Heart right ventricle (tissue), 16 donors: Measurements from ENCODE around the gene FAM47E. TPM values are rescaled to one million over a fixed set of nuclear protein-coding genes. Genes with fewer than 3 reads are reported as not detected.
A peak's percentile ranks its signal among the peaks of the same experiment; 100 is the strongest.

Experiments used
- ATAC-seq, 8 donors: fragments of 200-7000 bp; cut with Tn5 transposase; one replicate each; pipeline ENCODE4 v1.9.1; 2020; ENCODE audit warnings: mild to moderate bottlenecking in 8 of 8, moderate library complexity in 8 of 8, moderate number of reproducible peaks in 1 of 8
- DNase-seq, 2 donors: peaks; one replicate each; pipeline ENCODE4 v3.0.0-alpha.2; 2020
- H3K27ac ChIP-seq, 10 donors: fragments of 200-600 bp; sonication (generic) in 2 of 10; one replicate each; pipeline versions ENCODE4 v1.5.0 to v1.8.0; 2020 to 2022; ENCODE audit warnings: mild to moderate bottlenecking in 3 of 10
- H3K27me3 ChIP-seq, 7 donors: fragments of 200-600 bp; one replicate each; pipeline ENCODE4 v1.8.0; 2021 to 2022; ENCODE audit warnings: mild to moderate bottlenecking in 2 of 7
- H3K36me3 ChIP-seq, 9 donors: fragments of 200-600 bp; sonication (generic) in 1 of 9; one replicate each; pipeline versions ENCODE4 v1.5.0 to v1.8.0; 2020 to 2022; ENCODE audit warnings: mild to moderate bottlenecking in 2 of 9
- H3K4me1 ChIP-seq, 9 donors: fragments of 200-600 bp; sonication (generic) in 1 of 9; one replicate each; pipeline versions ENCODE4 v1.5.0 to v1.8.0; 2020 to 2022; ENCODE audit warnings: mild to moderate bottlenecking in 4 of 9
- H3K4me3 ChIP-seq, 10 donors: fragments of 200-600 bp; sonication (generic) in 2 of 10; one replicate each; pipeline versions ENCODE4 v1.5.0 to v1.8.0; 2020 to 2022; ENCODE audit warnings: mild to moderate bottlenecking in 7 of 10, moderate library complexity in 2 of 10
- H3K9me3 ChIP-seq, 11 donors: fragments of 200-600 bp in 10 of 11; sonication (generic) in 2 of 11; one replicate each; pipeline versions ENCODE4 v1.5.0 to v1.8.0; 2013 to 2022; ENCODE audit warnings: mild to moderate bottlenecking in 2 of 11, control low read depth in 1 of 11, moderate library complexity in 1 of 11
- WGBS, 2 donors: extraction: QIAGEN DNeasy Blood & Tissue Kit; methylation state at CpG; one replicate each; pipeline ENCODE4 v1.1.7; 2013; ENCODE audit warnings: inconsistent platforms in 1 of 2; 5-methylcytosine and 5-hydroxymethylcytosine counted together
- intact Hi-C, 10 donors: fragments of 100-400 bp; cut with DNase I; formaldehyde crosslinking; loops; one replicate each; pipeline versions ENCODE4 v1.11.1 to v1.14.2; 2022
- long read RNA-seq, 3 donors: library from polyadenylated mRNA; unstranded; transcript quantifications; one replicate each; pipeline ENCODE4 v2.0.0, GENCODE V29; 2020 to 2021
- polyA plus RNA-seq, 2 donors: library from polyadenylated mRNA; stranded (reverse); fragments of 200-250 nt; gene quantifications; one replicate each; pipeline ENCODE4 v1.2.3, GENCODE V29; 2013
- total RNA-seq, 10 donors: library from RNA; stranded (reverse); fragmentation: NEBNext Ultra II Directional in 3 of 10; extraction: Animal tissue kit (Norgen Biotek cat#: 25700) in 3 of 10; gene quantifications; one replicate each; pipeline versions ENCODE4 v1.2.1 to v1.2.4, GENCODE V29; 2021 to 2023
- TF ChIP-seq, protein P1 (sequence below), 9 donors: fragments of 200-600 bp; sonication (generic) in 2 of 9; IDR thresholded peaks; one replicate each; pipeline versions ENCODE4 v1.5.0 to v1.8.0; 2021 to 2022; ENCODE audit warnings: antibody characterized with exemption in 9 of 9, mild to moderate bottlenecking in 5 of 9, moderate library complexity in 1 of 9
- donor health status: Arrhythmogenic right ventricular cardiomyopathy.
- donor health status: ischemic (EF 13 %, LVEDD 7.1; RV severe dilation, severe dysfunction).
- donor health status: healthy with polysubstance abuse.
- donor health status: DM: no; HTN: yes; CAD: no.
- donor health status: DM: no; HTN: no; CAD: no.
- donor health status: ischemic (EF 25% LVEDD 6.9; RV normal size, moderate dysfunction).
- donor health status: ischemic (EF 25% LVEDD 5.7; RV mildly dilated, moderate dysfunction).
- donor health status: healthy.
- donor health status: DM: yes; HTN: yes; CAD: no.
- donor health status: Ischemic cardiomyopathy.
- donor health status: ischemic (EF 35%, LVEDD 5.7; RV mildly dilated, moderate dysfunction).
- donor health status: nonischemic (EF 11% LVEDD 7.7; RV severe dilation, severe dysfunction).
- donor health status: DM: yes; HTN: yes; CAD: no.
- donor health status: PGD.
- donor health status: ischemic (EF 29% LVEDD 5.4; RV normal size, mild dysfunction).
- donor health status: nonischemic (EF 23%, LVEDD 6.1; RV moderate dilation, normal function).

The FAM47E gene
- total RNA-seq, result 1 to 10 TPM; 2.1 to 6.3 (median 3.1) TPM
- polyA plus RNA-seq, result 1 to 10 TPM in 1 of 2 donors, under 1 TPM in 1; 0.68 to 4.7 TPM
- long read RNA-seq, donor 1, partial matches to known transcripts, result 0 of 1 reads
- long read RNA-seq, donor 1, other reads (novel, unspliced or antisense), result 0 of 1 reads
- long read RNA-seq, donor 2, partial matches to known transcripts, result 1 of 5 reads
- long read RNA-seq, donor 2, other reads (novel, unspliced or antisense), result 4 of 5 reads
- long read RNA-seq, donor 3, partial matches to known transcripts, result 1 of 7 reads
- long read RNA-seq, donor 3, other reads (novel, unspliced or antisense), result 4 of 7 reads

DNA sequence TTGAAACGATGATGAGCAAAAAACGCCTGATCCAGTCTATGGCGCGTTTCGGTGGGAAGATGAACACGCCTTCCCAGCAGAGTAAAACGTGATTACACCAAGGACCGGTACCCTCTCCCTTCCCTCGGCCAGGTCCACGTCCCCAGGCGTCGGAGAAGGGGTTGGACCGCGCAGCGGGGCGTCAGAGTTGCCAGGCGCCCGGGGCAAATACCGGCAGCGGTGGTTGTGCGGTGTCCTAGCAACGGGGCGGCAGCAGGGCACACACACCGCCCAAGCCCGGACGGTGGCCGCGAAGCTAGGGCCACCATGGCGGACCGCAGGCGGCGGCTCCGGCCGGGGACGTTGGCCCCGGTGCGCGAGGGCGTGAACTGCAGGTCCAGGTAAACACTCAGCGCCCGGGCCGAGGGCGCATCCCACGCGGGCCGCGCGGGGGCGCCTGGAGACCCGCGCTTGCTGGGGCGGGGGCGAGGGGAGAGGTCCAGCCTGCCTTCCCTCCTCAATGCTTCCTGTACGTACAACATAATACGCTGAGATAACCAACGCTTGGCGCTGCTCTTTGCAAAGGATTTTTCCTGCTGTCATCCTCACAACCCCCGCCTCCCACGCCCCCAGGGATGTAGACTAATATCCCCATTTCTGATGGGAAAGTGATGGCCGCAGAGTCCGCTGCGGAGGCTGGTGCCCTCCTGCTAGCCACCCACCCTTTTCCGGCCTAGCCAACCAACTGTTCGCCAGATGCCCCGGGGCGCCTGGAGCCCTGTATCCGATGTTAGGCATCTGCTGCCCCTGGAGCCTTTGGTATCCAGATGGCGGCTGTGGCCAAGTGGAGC lies at the start of gene FAM47E:
Gene FAM47E (plus strand): TSS at position 281 of the 830 bp plus-strand sequence. CDS start 26 bp downstream, at position 307.
- Histone ChIP-seq H3K27ac (peak within 1 kb of the TSS in 6 of 10 donors; percentile 1 to 54 (median 46)), H3K4me3 (peak within 1 kb of the TSS; percentile 16 to 77 (median 66)), H3K9me3 (no peaks in the 10 kb centered on the region), H3K4me1 (peaks cover 0 to 15% (median 7%) of the 10 kb centered on the region in 9 donors), H3K27me3 (peaks cover 0 to 62% (median 17%) of the 10 kb centered on the region in 7 donors), H3K36me3 (no peaks in the 10 kb centered on the region)
- peak; percentile 72 to 78 for DNase-seq
- 4 to 5% methylated on average over 67 to 68 of the region's 68 CpGs for WGBS, 2 donors
- ATAC-seq, result peak; percentile 95 to 99 (median 98)
- intact Hi-C loops, result loop anchor here in 5 of 10 donors (2.0 to 10.0 kb wide), 4 partner anchors 39 to 77 kb away; partner anchors contain the start of genes SCARB2 (in 1 of the 5) and STBD1 (in 1 of the 5)
- TF ChIP-seq, protein P1, sequence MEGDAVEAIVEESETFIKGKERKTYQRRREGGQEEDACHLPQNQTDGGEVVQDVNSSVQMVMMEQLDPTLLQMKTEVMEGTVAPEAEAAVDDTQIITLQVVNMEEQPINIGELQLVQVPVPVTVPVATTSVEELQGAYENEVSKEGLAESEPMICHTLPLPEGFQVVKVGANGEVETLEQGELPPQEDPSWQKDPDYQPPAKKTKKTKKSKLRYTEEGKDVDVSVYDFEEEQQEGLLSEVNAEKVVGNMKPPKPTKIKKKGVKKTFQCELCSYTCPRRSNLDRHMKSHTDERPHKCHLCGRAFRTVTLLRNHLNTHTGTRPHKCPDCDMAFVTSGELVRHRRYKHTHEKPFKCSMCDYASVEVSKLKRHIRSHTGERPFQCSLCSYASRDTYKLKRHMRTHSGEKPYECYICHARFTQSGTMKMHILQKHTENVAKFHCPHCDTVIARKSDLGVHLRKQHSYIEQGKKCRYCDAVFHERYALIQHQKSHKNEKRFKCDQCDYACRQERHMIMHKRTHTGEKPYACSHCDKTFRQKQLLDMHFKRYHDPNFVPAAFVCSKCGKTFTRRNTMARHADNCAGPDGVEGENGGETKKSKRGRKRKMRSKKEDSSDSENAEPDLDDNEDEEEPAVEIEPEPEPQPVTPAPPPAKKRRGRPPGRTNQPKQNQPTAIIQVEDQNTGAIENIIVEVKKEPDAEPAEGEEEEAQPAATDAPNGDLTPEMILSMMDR (IDR thresholded peaks at IDR 0.05), result peak in 8 of 9 donors; percentile 24 to 61 (median 47)

- peak overlapping the region in 3 of 10 donors; percentile 17 to 23 (median 22) for H3K27ac ChIP-seq
These were observed 48.0 kb upstream of the FAM47E start for GRCh38 chr4:76203541-76203940.

GRCh38 chr4:76204936-76205335 lies 46.6 kb upstream of the FAM47E start:
- Histone ChIP-seq H3K4me3 (no peak overlapping the region), H3K36me3 (no peaks in the 10 kb centered on the region), H3K9me3 (no peaks in the 10 kb centered on the region), H3K27ac (no peak overlapping the region), H3K4me1 (peaks cover 23 to 98% (median 85%) of the 10 kb centered on the region in 9 donors), H3K27me3 (no peaks in the 10 kb centered on the region)
- DNase-seq (no peak), ATAC-seq (no peak)
- WGBS, 2 donors, result 100% methylated on average over 1 of the region's 1 CpG
- TF ChIP-seq, protein P1 (IDR thresholded peaks at IDR 0.05), result no peak
- intact Hi-C loops, result no loop called here

More at GRCh38 chr4:76203541-76203940, 48.0 kb upstream of the FAM47E start:
- intact Hi-C loops, result no loop called here
- Histone ChIP-seq H3K4me1 (peaks cover 24 to 98% (median 85%) of the 10 kb centered on the region in 9 donors), H3K9me3 (no peaks in the 10 kb centered on the region), H3K27me3 (no peaks in the 10 kb centered on the region), H3K36me3 (no peaks in the 10 kb centered on the region), H3K4me3 (no peak overlapping the region)
- TF ChIP-seq, protein P1 (IDR thresholded peaks at IDR 0.05), result no peak
- no peak for ATAC-seq
- DNase-seq, result no peak
- WGBS, 2 donors, result 54 to 61% methylated on average over 4 of the region's 4 CpGs

GRCh38 chr4:76205476-76205875 lies 46.0 kb upstream of the FAM47E start:
- H3K9me3 ChIP-seq, result no peaks in the 10 kb centered on the region
- no peaks in the 10 kb centered on the region for H3K27me3 ChIP-seq
- intact Hi-C loops, result no loop called here
- TF ChIP-seq, protein P1 (IDR thresholded peaks at IDR 0.05), result no peak
- H3K27ac ChIP-seq, result peak overlapping the region in 6 of 10 donors; percentile 6 to 97 (median 95)
- peaks cover 24 to 98% (median 85%) of the 10 kb centered on the region in 9 donors for H3K4me1 ChIP-seq
- no peak for ATAC-seq
- DNase-seq, result no peak
- no peaks in the 10 kb centered on the region for H3K36me3 ChIP-seq
- no peak overlapping the region for H3K4me3 ChIP-seq
